ENCODE results near the gene SPSB1. TPM values are rescaled to one million over a fixed set of nuclear protein-coding genes. Genes with fewer than 3 reads are reported as not detected.

Gene SPSB1
- total RNA-seq: 10 to 100 TPM in 4 of 5 donors, 1 to 10 TPM in 1; 2.3 to 28.7 (median 15.1) TPM
- polyA plus RNA-seq: 10 to 100 TPM in 2 of 3 donors, 1 to 10 TPM in 1; 9.4 to 26.3 (median 14.7) TPM
- long read RNA-seq, donor 1, partial matches to known transcripts: 0 of 2 reads
- long read RNA-seq, donor 1, other reads (novel, unspliced or antisense): 0 of 2 reads
- long read RNA-seq, donor 2, partial matches to known transcripts: 0 of 3 reads
- long read RNA-seq, donor 2, other reads (novel, unspliced or antisense): 0 of 3 reads
- long read RNA-seq, donor 3, partial matches to known transcripts: 0 of 4 reads
- long read RNA-seq, donor 3, other reads (novel, unspliced or antisense): 0 of 4 reads
- long read RNA-seq, donor 4: 0 reads
- long read RNA-seq, donor 5, partial matches to known transcripts: 0 of 5 reads
- long read RNA-seq, donor 5, other reads (novel, unspliced or antisense): 0 of 5 reads
- long read RNA-seq, donor 6: 0 reads
- long read RNA-seq, donor 7, partial matches to known transcripts: 0 of 4 reads
- long read RNA-seq, donor 7, other reads (novel, unspliced or antisense): 0 of 4 reads
- long read RNA-seq, donor 8, partial matches to known transcripts: 0 of 2 reads
- long read RNA-seq, donor 8, other reads (novel, unspliced or antisense): 0 of 2 reads
- long read RNA-seq, donor 9: 0 reads
- long read RNA-seq, donor 10, partial matches to known transcripts: 0 of 3 reads
- long read RNA-seq, donor 10, other reads (novel, unspliced or antisense): 0 of 3 reads

- peak; percentile 84 to 92 for DNase-seq
- intact Hi-C loops (cut with DNase I; ENCODE audit: low total_unique reads): no loop called here
- peaks cover 27 to 72% (median 46%) of the 10 kb centered on the region in 4 donors for H3K4me1 ChIP-seq
- peaks cover 4 to 16% (median 13%) of the 10 kb centered on the region in 4 donors for H3K9me3 ChIP-seq
- H3K36me3 ChIP-seq: no peaks in the 10 kb centered on the region
- H3K27me3 ChIP-seq: no peaks in the 10 kb centered on the region
- peak within 1 kb of the TSS; percentile 82 to 98 (median 93) for H3K27ac ChIP-seq
- peak within 1 kb of the TSS; percentile 77 to 97 (median 92) for H3K4me3 ChIP-seq
- 1% methylated on average over 30 to 113 of the region's 119 CpGs for WGBS, 5 donors
- TF ChIP-seq CTCF (IDR thresholded peaks at IDR 0.05): no peak
- peak in 2 of 3 donors; percentile 81 to 84 for TF ChIP-seq POLR2AphosphoS5 (IDR thresholded peaks at IDR 0.05)
- TF ChIP-seq EP300 (IDR thresholded peaks at IDR 0.05): no peak
- TF ChIP-seq POLR2A (IDR thresholded peaks at IDR 0.05): no peak
Measured at GRCh38 chr1:9292361-9293240, at the start of gene SPSB1. TSS of gene SPSB1 (plus strand) at chr1:9292894. CDS start at chr1:9355892, 62,998 bp downstream.

- WGBS, 5 donors: 48 to 70% (median 63%) methylated on average over 9 of the region's 9 CpGs
- Histone ChIP-seq H3K27ac (peak overlapping the region; percentile 80 to 98 (median 96)), H3K27me3 (no peaks in the 10 kb centered on the region), H3K4me1 (peaks cover 76 to 100% (median 95%) of the 10 kb centered on the region in 4 donors), H3K4me3 (peak overlapping the region; percentile 18 to 36 (median 24)), H3K36me3 (peaks cover 9 to 38% (median 33%) of the 10 kb centered on the region in 4 donors), H3K9me3 (no peaks in the 10 kb centered on the region)
- TF ChIP-seq EP300 (IDR thresholded peaks at IDR 0.05): no peak
- TF ChIP-seq POLR2AphosphoS5 (IDR thresholded peaks at IDR 0.05): no peak
- no peak for TF ChIP-seq POLR2A (IDR thresholded peaks at IDR 0.05)
- no peak for TF ChIP-seq CTCF (IDR thresholded peaks at IDR 0.05)
- DNase-seq: no peak
- intact Hi-C loops (cut with DNase I; ENCODE audit: low total_unique reads): no loop called here
Measured at GRCh38 chr1:9243066-9243739, 49.5 kb upstream of the SPSB1 start.

GRCh38 chr1:9244501-9245229 lies 48.0 kb upstream of the SPSB1 start:
- Histone ChIP-seq H3K4me1 (peaks cover 75 to 100% (median 95%) of the 10 kb centered on the region in 4 donors), H3K27ac (peak overlapping the region; percentile 71 to 98 (median 96)), H3K27me3 (no peaks in the 10 kb centered on the region), H3K4me3 (peak overlapping the region in 1 of 4 donors; percentile 29), H3K9me3 (no peaks in the 10 kb centered on the region), H3K36me3 (peaks cover 10 to 40% (median 37%) of the 10 kb centered on the region in 4 donors)
- DNase-seq: peak; percentile 74 to 82
- TF ChIP-seq CTCF (IDR thresholded peaks at IDR 0.05) (no peak), POLR2AphosphoS5 (IDR thresholded peaks at IDR 0.05) (peak in 2 of 3 donors; percentile 85 to 92)
- intact Hi-C loops (cut with DNase I; ENCODE audit: low total_unique reads): no loop called here
- WGBS, 5 donors: 34 to 54% (median 44%) methylated on average over 8 to 9 of the region's 9 CpGs

All from stomach (tissue), 19 donors.